Measurements from ENCODE around the gene BMPER. TPM values are rescaled to one million over a fixed set of nuclear protein-coding genes. Genes with fewer than 3 reads are reported as not detected.

The BMPER gene
- total RNA-seq, 6 experiments from 2014 or later = 9.4 to 13.5 (median 11.1) TPM

- no peak overlapping the region for H3K27ac Mint-ChIP-seq
- peaks cover 17% of the 10 kb centered on the region for H3K36me3 Mint-ChIP-seq (ENCODE audit: low read depth)
- H3K9me3 Mint-ChIP-seq = no peaks in the 10 kb centered on the region
- DNase-seq = no peak
- H3K27me3 Mint-ChIP-seq (ENCODE audit: insufficient read depth) = no peaks in the 10 kb centered on the region
- peaks cover 73% of the 10 kb centered on the region for H3K4me1 Mint-ChIP-seq (ENCODE audit: low read depth)
- no peak overlapping the region for H3K4me3 Mint-ChIP-seq
- TF ChIP-seq, protein P1, sequence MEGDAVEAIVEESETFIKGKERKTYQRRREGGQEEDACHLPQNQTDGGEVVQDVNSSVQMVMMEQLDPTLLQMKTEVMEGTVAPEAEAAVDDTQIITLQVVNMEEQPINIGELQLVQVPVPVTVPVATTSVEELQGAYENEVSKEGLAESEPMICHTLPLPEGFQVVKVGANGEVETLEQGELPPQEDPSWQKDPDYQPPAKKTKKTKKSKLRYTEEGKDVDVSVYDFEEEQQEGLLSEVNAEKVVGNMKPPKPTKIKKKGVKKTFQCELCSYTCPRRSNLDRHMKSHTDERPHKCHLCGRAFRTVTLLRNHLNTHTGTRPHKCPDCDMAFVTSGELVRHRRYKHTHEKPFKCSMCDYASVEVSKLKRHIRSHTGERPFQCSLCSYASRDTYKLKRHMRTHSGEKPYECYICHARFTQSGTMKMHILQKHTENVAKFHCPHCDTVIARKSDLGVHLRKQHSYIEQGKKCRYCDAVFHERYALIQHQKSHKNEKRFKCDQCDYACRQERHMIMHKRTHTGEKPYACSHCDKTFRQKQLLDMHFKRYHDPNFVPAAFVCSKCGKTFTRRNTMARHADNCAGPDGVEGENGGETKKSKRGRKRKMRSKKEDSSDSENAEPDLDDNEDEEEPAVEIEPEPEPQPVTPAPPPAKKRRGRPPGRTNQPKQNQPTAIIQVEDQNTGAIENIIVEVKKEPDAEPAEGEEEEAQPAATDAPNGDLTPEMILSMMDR (IDR thresholded peaks at IDR 0.05) = no peak
These were observed 138.9 kb downstream of the BMPER start for GRCh38 chr7:34044306-34044643.

DNA sequence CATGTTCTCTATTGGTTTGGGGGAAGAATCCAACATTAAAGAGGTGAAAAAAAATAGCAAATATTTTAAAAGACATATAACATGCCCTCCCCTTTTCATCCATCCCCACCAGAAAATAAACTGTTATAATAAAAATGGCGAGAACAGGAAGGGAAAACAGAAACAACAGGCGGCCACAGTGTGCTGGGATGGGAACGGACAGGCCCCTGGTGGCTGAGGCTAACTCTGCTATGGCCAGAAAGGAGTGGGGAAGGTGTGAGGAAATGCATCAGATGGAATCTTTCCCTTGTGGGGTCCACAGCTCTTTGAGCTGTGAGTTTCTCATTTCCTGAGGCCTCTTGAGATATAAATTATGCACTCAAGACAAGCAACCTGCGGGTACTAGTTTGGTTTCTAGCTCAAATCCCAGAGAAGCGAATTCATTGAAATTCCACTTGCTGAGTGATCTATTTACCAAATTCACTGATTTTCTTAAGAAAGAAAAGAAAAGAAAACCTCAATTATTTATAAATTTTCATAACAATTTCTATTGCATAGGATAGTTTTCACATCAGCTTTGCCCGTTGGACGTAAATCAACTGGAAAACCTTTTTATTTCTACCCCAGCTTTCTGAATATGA is 139.5 kb downstream of the BMPER start:
- H3K27ac Mint-ChIP-seq = no peak overlapping the region
- DNase-seq = no peak
- H3K4me3 Mint-ChIP-seq = no peak overlapping the region
- TF ChIP-seq, protein P1 (IDR thresholded peaks at IDR 0.05) = no peak
- no peaks in the 10 kb centered on the region for H3K27me3 Mint-ChIP-seq (ENCODE audit: insufficient read depth)
- H3K36me3 Mint-ChIP-seq (ENCODE audit: low read depth) = peaks cover 20% of the 10 kb centered on the region
- H3K4me1 Mint-ChIP-seq (ENCODE audit: low read depth) = peaks cover 74% of the 10 kb centered on the region
- no peaks in the 10 kb centered on the region for H3K9me3 Mint-ChIP-seq

- TF ChIP-seq, protein P1 (IDR thresholded peaks at IDR 0.05) = no peak
- peak; percentile 55 for DNase-seq
- Mint-ChIP-seq H3K9me3 (no peaks in the 10 kb centered on the region), H3K27ac (peak overlapping the region; percentile 63), H3K4me1 (ENCODE audit: low read depth) (peaks cover 46% of the 10 kb centered on the region), H3K27me3 (ENCODE audit: insufficient read depth) (no peaks in the 10 kb centered on the region), H3K36me3 (ENCODE audit: low read depth) (peaks cover 50% of the 10 kb centered on the region), H3K4me3 (no peak overlapping the region)
These were observed 143.1 kb downstream of the BMPER start for GRCh38 chr7:34048445-34048844.

DNA sequence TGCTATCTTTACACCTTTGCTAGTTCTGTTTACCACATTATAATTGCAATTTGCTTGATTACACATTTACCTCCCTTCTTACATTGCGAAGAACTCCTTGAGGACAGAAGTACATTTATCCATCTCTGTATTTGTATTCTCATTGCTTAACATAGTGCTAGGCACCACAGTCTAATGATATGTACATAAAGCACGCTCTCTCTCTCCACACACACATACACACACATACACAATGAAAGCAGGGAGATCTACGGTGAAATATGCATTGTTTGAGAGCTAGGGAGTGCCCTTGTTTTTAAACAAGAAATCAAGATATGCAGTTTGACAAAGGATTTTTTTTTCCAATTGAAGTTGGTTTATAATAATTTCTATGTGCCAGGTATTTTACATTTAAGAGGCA is 148.7 kb downstream of the BMPER start:
- TF ChIP-seq, protein P1 (IDR thresholded peaks at IDR 0.05) = no peak
- H3K27me3 Mint-ChIP-seq (ENCODE audit: insufficient read depth) = no peaks in the 10 kb centered on the region
- H3K36me3 Mint-ChIP-seq (ENCODE audit: low read depth) = peaks cover 79% of the 10 kb centered on the region
- no peak overlapping the region for H3K4me3 Mint-ChIP-seq
- no peak overlapping the region for H3K27ac Mint-ChIP-seq
- DNase-seq = no peak
- H3K4me1 Mint-ChIP-seq (ENCODE audit: low read depth) = peaks cover 39% of the 10 kb centered on the region
- no peaks in the 10 kb centered on the region for H3K9me3 Mint-ChIP-seq

DNA sequence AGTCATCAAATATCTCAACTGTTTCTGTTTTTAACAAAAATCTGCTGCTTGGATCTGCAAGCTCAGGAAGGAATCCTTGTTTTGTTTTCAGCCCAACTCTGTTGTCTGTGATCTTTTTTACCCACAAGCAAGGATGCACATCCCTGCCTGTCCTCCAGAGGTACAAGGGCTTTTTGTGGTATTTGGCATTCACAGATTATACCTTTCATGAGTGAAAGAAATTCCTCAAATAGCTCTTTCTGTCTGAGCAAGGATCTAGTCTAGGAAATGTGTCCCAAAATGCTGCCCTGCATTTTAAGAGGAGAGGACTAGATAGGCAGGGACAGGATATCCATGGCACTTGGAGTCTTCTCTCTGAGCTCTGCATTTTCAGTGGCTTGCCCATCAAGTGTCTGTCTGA is 151.8 kb downstream of the BMPER start:
- Mint-ChIP-seq H3K36me3 (ENCODE audit: low read depth) (peaks cover 57% of the 10 kb centered on the region), H3K9me3 (no peaks in the 10 kb centered on the region), H3K4me1 (ENCODE audit: low read depth) (peaks cover 60% of the 10 kb centered on the region), H3K4me3 (no peak overlapping the region), H3K27me3 (ENCODE audit: insufficient read depth) (no peaks in the 10 kb centered on the region), H3K27ac (peak overlapping the region; percentile 50)
- DNase-seq = no peak
- TF ChIP-seq, protein P1 (IDR thresholded peaks at IDR 0.05) = peak; percentile 13; the same call in 1 of the 2 replicates
